Smooth muscle cell of the coronary artery (primary cell): Measurements from ENCODE around the gene FBLN1. TPM values are rescaled to one million over a fixed set of nuclear protein-coding genes. Genes with fewer than 3 reads are reported as not detected.

ENCODE experiments used
- total RNA-seq: library from RNA; depleted of rRNA; stranded (reverse); fragments of >200 nt; gene quantifications from 2 replicates; pipeline ENCODE4 v1.2.3, GENCODE V29; 2014; ENCODE audit warnings: low replicate concordance

The FBLN1 gene
- 49.1 and 838 TPM in 2 replicates for total RNA-seq

GRCh38 chr22:45502215-45503049, at the start of gene FBLN1:
TSS of gene FBLN1 (plus strand) at chr22:45502883. CDS start at chr22:45502986, 103 bp downstream.

Other genes starting within 250 kb of the FBLN1 start
- not detected in 2 replicates for gene UPK3A, start 217.9 kb upstream of the FBLN1 start, total RNA-seq
- gene FAM118A, start 192.9 kb upstream of the FBLN1 start, total RNA-seq, result 15.0 and 40.8 TPM in 2 replicates
- under 0.01 TPM in 1 of 2 replicates, not detected in the other for gene SMC1B, start 89.3 kb upstream of the FBLN1 start, total RNA-seq
- 0.08 and 0.12 TPM in 2 replicates for gene RIBC2, start 89.2 kb upstream of the FBLN1 start, total RNA-seq
- gene ATXN10, start 169.0 kb downstream of the FBLN1 start, total RNA-seq, result 110 and 119 TPM in 2 replicates